GM19023 (cell line): ENCODE results near the gene MMAB.

ENCODE experiments used
- ATAC-seq: cut with Tn5 transposase; IDR thresholded peaks from one replicate; pipeline ENCODE4 v1.9.1; 2021; ENCODE audit warnings: mild to moderate bottlenecking, moderate library complexity; ENCODE audit not compliant: unreplicated experiment

Gene MMAB

GRCh38 chr12:109573029-109573913 is at the start of gene MMAB, which contains the start of gene MVK:
Gene MMAB, minus strand, starts transcription at chr12:109573504. Its CDS starts 24 bp downstream, at chr12:109573480.
Gene MVK, plus strand, starts transcription at chr12:109573794. Its CDS starts 1,029 bp downstream, at chr12:109574823.
- peak; percentile 94 for ATAC-seq

GRCh38 chr12:109621901-109622364 is 48.6 kb upstream of the MMAB start:
- ATAC-seq = no peak

GRCh38 chr12:109621211-109621694 is 47.9 kb upstream of the MMAB start:
- no peak for ATAC-seq

GRCh38 chr12:109619002-109619604 is 45.8 kb upstream of the MMAB start:
- no peak for ATAC-seq

GRCh38 chr12:109618082-109618481 is 44.8 kb upstream of the MMAB start:
- no peak for ATAC-seq

- ATAC-seq = no peak
Measured at GRCh38 chr12:109617491-109617890, 44.2 kb upstream of the MMAB start.

- ATAC-seq = no peak
Measured at GRCh38 chr12:109615556-109616229, 42.4 kb upstream of the MMAB start.

GRCh38 chr12:109613649-109614455 is 40.5 kb upstream of the MMAB start:
- no peak for ATAC-seq

- ATAC-seq = no peak
Measured at GRCh38 chr12:109612975-109613502, 39.7 kb upstream of the MMAB start.

- ATAC-seq = no peak
Measured at GRCh38 chr12:109612003-109612402, 38.7 kb upstream of the MMAB start.

GRCh38 chr12:109611223-109611622 is 37.9 kb upstream of the MMAB start:
- ATAC-seq = no peak

GRCh38 chr12:109610523-109610922 is 37.2 kb upstream of the MMAB start:
- no peak for ATAC-seq

- ATAC-seq = no peak
Measured at GRCh38 chr12:109609342-109609741, 36.0 kb upstream of the MMAB start.

- ATAC-seq = no peak
Measured at GRCh38 chr12:109608793-109609192, 35.5 kb upstream of the MMAB start.

- no peak for ATAC-seq
Measured at GRCh38 chr12:109608270-109608669, 35.0 kb upstream of the MMAB start.

- ATAC-seq = no peak
Measured at GRCh38 chr12:109607618-109608017, 34.3 kb upstream of the MMAB start.

GRCh38 chr12:109606320-109607028 is 33.2 kb upstream of the MMAB start:
- ATAC-seq = no peak

- no peak for ATAC-seq
Measured at GRCh38 chr12:109605599-109606228, 32.4 kb upstream of the MMAB start.

- ATAC-seq = no peak
Measured at GRCh38 chr12:109605016-109605415, 31.7 kb upstream of the MMAB start.
